Stomach (tissue), 4 donors: ENCODE measurements around the gene SEPTIN5.

Source experiments
- CTCF ChIP-seq, 7 experiments: fragments of 450-650 bp in 4 of 7; fragments of 200-600 bp in 3 of 7; sonication (generic) in 3 of 7; IDR thresholded peaks; one replicate each; pipeline ENCODE4 v1.5.1; 2016 to 2019; ENCODE audit warnings: antibody characterized with exemption in 7 of 7, control low read depth in 2 of 7, mild to moderate bottlenecking in 1 of 7
- EP300 ChIP-seq: sonication (generic); formaldehyde crosslinking; IDR thresholded peaks from one replicate; pipeline ENCODE4 v1.6.1; 2017; ENCODE audit warnings: antibody characterized with exemption
- POLR2A ChIP-seq, 4 donors: fragments of 450-650 bp; IDR thresholded peaks; one replicate each; pipeline ENCODE4 v1.6.1; 2016; ENCODE audit warnings: antibody characterized with exemption in 4 of 4, control low read depth in 2 of 4, mild to moderate bottlenecking in 1 of 4, moderate library complexity in 1 of 4
- POLR2AphosphoS5 ChIP-seq, 3 donors: sonication (generic); formaldehyde crosslinking; IDR thresholded peaks; one replicate each; pipeline ENCODE4 v1.6.1; 2016; ENCODE audit warnings: antibody characterized with exemption in 3 of 3

GRCh38 chr22:19723983-19724827 is 9.9 kb downstream of the SEPTIN5 start:
- TF ChIP-seq EP300 (no peak), CTCF (IDR thresholded peaks at IDR 0.05) (no peak), POLR2A (IDR thresholded peaks at IDR 0.05) (no peak), POLR2AphosphoS5 (IDR thresholded peaks at IDR 0.05) (no peak)
